Measurements from ENCODE around the gene RPS24.
A peak's percentile ranks its signal among the peaks of the same experiment; 100 is the strongest.
"Not testable (repeated sequence)": the region's sequence is repeated elsewhere in the genome, so short reads cannot be mapped to it uniquely, and the experiment has no call there.

The RPS24 gene

GRCh38 chr10:78058562-78058961 lies 24.9 kb downstream of the RPS24 start:
- no peak for DNase-seq

- no peak for DNase-seq
These were observed 26.4 kb downstream of the RPS24 start for GRCh38 chr10:78059906-78060702.

- no peak for DNase-seq
These were observed 28.6 kb downstream of the RPS24 start for GRCh38 chr10:78062296-78062695.

- no peak for DNase-seq
These were observed 29.6 kb downstream of the RPS24 start for GRCh38 chr10:78063236-78063635.

GRCh38 chr10:78064919-78065318 lies 31.3 kb downstream of the RPS24 start:
- not testable (repeated sequence) for DNase-seq

- peak; percentile 34 for DNase-seq
These were observed 31.9 kb downstream of the RPS24 start for GRCh38 chr10:78065611-78066010.

GRCh38 chr10:78066012-78066411 lies 32.3 kb downstream of the RPS24 start:
- peak; percentile 41 for DNase-seq

- DNase-seq = no peak
These were observed 33.2 kb downstream of the RPS24 start for GRCh38 chr10:78066728-78067430.

GRCh38 chr10:78069151-78069550 lies 35.5 kb downstream of the RPS24 start:
- DNase-seq = no peak

- not testable (repeated sequence) for DNase-seq
These were observed 36.4 kb downstream of the RPS24 start for GRCh38 chr10:78070064-78070463.

- no peak for DNase-seq
These were observed 37.1 kb downstream of the RPS24 start for GRCh38 chr10:78070726-78071125.

GRCh38 chr10:78071140-78071856 lies 37.6 kb downstream of the RPS24 start:
- DNase-seq = no peak

- no peak for DNase-seq
These were observed 38.2 kb downstream of the RPS24 start for GRCh38 chr10:78071857-78072179.

- no peak for DNase-seq
These were observed 38.8 kb downstream of the RPS24 start for GRCh38 chr10:78072504-78072903.

GRCh38 chr10:78075806-78076205 lies 42.1 kb downstream of the RPS24 start:
- DNase-seq = not testable (repeated sequence)

GRCh38 chr10:78078539-78079330 lies 45.1 kb downstream of the RPS24 start:
- no peak for DNase-seq

GRCh38 chr10:78079411-78079810 lies 45.7 kb downstream of the RPS24 start:
- DNase-seq = no peak

GRCh38 chr10:78081292-78081691 lies 47.6 kb downstream of the RPS24 start:
- DNase-seq = no peak

- no peak for DNase-seq
These were observed 49.0 kb downstream of the RPS24 start for GRCh38 chr10:78082636-78083035.

All from NCI-H1105 treated with DMSO at 0.1 percent for 48 hours (cell line).